ENCODE data around the gene SYNPO2.

SYNPO2 gene

DNA sequence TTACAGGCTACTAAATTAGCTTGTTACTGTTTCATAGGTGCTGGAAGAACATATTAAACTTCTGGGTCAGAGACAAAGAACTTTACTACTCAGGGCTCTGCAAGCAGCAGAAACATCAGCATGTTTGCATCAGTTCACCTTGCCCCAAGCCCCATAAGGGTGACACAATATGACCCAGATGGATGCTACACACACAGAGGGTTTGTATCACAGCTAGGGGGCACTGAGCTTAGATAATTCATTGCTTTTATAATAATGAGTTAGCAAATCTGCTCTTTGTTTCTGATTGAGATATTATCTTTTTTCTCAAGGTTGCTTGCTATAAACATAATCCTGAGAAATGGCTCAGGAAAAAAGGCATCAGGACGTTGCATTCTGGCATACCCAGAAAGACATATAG is 4.8 kb upstream of the SYNPO2 start:
- no peak for DNase-seq

DNA sequence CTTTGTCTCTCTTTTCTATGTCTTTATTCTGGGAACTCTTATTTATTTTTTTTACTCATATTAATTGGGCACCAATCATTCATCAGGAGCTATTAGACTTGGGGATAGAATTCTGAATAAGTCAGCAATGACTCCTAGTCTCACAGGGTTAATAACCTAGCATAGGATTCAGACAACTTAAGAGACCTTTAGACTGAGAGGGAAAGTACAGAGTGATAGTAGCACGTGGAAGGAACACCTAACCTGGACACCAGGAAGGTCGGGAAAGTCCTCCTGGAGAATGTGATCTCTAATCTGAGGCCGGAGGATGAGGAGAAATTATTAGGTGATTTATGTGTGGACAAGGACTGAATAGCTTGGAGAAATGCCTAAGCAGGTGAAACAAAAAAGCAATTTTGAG is 3.9 kb upstream of the SYNPO2 start:
- DNase-seq = no peak

DNA sequence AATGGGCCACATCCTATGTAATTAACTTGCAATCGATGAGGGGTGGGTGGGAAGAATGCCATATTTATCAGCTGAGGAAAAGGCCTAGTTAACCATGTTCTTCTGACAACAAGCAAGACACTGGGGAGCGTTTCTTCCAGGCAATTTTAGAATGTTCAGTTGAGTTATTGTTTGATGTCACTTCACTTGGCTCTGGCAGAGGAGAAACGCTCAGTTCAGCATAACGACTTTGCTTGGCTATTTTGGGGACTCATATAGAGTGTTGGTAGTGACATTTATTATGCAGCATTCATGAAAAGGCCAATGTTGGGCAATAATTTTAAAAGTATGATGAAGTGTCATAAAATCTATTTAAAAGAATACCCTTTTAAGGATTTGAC is 648 bp downstream of the SYNPO2 start:
- no peak for DNase-seq

DNA sequence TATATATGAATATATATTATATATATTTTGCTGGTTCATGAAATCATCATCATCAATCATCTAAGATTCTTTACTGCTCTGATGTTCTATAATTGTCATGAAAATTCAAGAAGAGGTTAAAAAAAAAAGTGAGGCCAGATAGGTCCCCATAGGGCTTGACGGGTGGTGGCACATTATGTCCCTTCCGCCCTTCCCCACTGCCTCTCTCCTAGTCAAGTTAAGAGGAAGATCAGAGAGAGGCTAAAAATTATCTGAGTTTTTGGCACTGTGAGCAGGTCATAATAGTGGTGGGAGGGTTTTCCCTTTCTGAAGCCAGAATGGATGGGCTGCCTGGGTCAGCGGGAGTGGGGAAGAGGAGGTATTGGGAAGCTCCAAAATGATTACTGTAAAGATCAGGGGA is 5.4 kb downstream of the SYNPO2 start:
- no peak for DNase-seq

DNA sequence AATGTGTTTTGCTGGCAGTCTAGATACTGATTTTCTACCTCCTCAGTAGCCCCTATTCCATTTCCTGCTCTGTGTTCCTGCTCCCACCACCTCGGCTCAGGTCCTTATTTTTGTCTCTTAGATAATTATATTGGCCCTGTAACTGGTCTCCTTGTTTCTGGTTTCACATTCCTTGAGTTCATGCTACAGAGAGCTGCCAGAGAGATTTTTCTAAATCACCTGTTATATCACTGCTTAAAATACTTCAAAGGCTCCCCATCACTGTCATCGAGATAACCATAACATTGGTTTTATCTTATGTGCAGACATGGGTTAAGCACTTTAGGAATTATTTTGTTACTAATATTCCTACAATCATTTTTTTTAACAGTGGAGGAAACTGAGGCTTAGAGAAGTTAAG is 9.6 kb downstream of the SYNPO2 start:
- DNase-seq = no peak

DNA sequence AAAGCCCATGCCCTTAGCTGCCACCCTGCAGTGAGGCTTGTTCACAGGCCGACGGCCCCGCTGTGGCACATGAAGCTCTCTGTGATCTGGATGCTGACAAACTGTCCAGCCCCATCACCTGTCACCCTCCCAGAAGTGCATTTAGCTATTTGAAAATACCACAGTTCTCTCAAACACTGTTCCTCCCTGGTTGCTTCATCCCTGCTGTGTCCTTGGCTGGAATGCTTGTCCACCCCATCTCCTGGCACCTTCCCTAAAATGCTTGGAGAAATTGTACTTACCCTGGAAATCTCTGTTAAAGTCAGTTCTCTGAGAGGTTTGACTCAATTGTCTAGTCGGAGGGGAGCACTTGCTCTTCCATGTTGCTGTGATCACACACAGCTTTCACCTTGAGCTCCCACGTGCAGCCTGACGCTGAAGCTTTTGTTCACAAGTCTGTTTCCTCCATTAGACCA is 10.1 kb downstream of the SYNPO2 start:
- DNase-seq = no peak

DNA sequence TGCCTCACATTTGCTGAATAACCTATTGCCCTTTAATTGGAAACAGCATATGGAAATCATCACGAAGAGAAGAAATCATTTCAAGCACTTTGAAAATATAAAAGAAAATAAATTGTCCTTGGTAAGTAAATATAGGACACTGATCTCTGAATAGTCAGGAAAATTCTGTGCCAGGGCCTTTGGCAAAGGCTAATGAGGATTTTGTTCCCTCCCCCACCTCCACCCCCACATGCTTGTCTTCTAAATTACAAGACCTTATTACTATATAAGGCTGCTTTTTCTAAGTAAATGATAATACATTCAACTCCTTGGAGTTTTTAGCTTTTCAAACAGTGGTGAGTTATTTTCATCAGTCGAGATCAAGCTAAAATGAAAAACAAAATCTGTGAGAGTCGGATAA is 15.8 kb downstream of the SYNPO2 start:
- DNase-seq = no peak

DNA sequence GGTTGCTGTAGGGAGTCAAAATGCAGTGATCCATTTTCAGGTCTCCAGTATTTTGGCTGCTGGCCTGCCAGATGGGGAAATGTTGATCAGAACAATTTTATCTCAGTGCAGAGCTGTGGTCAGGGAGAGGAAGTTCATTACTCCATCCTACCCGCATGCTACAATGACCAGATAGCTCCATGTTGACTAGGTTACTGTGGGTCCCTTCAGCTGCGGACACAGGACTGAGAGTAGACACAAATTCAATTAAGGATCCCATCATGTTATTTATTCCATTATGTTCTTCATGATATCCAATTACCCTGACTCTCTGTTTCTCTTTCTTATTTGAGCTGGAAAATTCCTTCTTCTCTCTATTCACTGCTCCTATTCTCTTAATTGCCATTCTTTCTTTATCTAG is 16.3 kb downstream of the SYNPO2 start:
- peak; percentile 51 for DNase-seq

DNA sequence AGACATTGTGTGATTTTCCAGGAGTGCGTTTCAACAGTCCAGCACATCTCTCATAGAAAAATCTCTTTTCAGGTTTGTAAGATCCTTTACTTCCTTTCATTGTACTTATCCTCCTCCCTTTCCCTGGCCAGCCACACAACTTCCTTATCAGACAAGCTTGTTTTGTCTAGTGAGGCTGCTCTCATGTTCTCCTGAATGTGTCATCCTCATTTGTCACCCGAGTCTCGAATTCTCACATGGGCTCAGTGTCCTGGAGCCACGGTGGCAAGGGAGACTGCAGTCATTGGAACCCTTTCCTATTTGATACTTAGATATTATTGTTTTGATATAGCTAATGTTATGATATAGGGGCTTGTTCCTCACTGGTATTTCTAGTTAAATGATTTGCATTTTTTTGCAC is 16.9 kb downstream of the SYNPO2 start:
- DNase-seq = peak; percentile 10

DNA sequence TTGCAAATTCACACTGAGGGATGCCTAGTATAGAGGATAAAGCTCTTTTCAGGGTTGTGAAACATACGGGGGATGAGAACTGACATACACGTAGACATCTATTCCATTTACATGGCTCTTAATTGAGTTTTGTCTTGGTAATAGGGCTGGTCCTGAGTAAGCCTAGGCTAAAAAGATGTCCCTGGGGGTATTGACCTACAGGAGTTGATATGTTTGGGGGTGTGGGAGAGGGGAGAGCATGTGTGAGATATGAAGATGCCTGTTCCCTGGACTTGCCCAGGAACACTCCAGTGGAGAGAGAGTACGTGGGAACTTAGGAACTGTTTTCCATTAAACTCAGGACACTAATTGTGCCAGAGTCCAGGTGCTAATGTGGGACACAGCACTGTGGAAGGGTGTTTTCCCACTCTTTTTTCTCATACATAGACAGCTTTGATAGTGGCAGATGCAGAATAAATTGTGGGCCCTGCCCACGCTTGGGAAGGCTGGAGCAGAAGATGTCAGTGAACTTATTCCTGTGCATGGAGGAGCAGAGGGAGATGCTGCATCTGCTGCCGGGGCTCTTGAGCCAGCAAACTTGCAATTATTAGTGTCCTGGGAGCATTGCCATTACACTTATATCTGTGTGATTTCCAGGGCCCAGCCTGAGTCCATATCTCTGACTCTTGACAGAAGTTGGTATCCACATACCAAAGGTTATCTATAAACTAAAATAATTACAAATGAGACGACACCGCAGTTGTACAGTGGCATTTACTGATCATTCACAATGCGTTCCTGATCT is 20.7 kb downstream of the SYNPO2 start:
- no peak for DNase-seq

DNA sequence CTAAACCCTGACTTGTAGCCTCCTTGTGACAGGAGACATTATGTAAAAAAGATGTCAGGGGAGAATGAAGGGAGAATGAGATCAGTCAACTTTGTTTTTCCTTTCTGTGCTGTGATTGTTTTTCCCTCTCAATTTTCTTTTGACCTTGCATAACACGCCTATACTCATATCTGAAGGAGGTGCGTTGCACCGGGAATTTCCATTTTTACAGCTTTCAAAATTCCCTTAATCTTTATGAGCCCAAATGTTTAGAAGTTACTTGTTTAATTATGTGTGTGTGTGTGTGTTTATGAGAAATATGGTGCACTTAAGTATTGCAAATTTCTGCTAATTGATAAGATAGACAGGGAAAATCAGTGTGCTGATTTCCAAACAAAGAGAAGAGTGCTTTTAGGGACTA is 21.6 kb downstream of the SYNPO2 start:
- no peak for DNase-seq

DNA sequence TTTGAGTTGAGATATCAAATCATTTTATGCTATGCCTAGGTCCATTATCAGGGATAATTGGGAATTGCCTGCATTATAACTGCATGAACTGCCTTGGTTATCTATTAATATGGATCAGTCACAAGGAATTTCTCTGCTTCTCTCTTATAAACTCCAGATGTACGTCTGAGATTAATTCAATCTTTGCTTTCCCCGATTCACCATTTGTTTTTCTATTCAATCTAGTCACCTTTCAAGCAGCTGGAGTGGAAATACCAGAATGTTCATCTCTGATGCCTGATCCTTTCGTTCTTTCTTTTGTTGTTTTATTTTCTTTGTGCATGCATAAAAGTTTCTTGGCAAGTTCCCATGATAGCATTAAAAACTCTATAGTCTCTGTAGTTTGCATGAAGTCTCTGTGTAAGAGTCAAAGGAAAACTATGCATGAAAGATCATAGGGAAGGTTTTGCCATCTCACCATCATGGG is 22.6 kb downstream of the SYNPO2 start:
- no peak for DNase-seq

DNA sequence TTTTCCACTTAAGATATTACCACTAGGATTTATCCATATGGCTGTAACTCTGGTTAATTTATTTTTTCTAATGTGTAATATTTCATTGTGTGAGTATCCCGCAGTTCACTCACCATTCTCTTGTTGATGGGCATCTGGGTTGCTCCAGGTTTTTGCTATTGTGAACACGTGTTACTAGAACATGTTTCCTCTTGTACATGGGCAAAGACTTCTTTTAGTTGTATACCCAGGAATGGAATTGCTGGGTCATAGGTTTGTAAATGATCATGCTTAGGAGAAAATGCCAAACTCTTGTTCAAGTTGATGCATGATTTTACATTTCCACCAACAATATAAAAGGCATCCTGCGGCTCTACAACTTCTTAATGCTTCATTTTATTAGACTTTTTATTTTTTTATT is 26.8 kb downstream of the SYNPO2 start:
- no peak for DNase-seq

DNA sequence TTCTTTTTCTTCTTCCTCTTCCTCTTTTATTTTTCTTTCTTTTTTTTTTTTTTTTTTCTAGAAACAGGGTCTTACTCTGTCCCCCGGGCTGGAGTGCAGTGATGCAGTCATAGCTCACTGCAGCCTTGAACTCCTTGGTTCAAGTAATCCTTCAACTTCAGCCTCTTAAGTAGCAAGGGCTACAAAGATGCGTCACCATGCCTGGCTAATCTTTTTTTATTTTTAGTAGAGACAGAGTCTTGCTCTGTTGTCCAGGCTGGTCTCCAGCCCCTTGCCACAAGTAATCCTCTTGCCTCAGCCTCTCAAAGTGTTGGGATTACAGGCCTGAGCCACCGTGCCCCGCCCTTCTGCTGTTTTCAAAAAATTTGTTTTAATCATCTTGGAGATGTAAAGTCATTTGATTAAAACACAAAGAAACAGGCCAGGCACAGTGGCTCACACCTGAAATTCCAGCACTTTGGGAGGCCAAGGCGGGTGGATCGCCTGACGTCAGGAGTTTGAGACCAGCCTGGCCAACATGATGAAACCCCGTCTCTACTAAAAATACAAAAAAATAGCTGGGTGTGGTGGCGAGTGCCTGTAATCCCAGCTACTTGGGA is 28.1 kb downstream of the SYNPO2 start:
- no peak for DNase-seq

DNA sequence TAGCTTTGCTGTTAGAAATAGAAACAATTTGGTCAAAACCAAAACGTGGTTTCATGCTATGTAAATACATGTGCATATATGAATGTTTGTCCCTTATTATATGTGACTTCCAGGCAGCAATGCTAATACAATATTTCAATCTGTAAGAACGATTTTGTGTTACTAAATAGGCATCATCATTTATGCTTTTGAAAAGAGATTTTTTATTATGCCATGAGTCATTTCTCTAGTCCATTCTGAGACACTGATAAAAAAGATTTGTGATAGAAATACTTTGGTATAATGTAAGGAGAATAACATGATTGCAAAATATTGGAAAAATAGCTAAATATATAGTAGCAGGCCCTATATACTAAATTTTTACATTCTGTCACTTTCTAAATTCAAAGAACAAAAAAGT is 28.9 kb downstream of the SYNPO2 start:
- no peak for DNase-seq

DNA sequence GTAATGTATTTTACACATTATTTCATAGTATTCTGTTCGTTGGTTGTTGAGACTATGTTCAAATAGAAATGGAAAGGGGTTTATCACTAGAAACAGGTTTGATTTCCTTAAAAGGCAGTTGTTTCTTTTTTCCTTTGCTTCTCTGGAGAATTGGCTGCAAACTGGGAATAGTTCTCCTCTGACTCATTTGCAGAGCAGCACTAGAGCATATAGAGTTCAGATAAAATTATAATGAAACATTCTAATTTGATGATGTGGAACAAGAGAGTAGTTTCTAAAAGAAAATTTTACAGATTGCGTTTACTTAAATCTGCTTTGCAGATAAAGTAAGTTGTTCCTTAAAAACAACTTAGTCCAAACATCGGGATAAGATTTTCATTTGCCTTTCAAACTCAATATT is 29.7 kb downstream of the SYNPO2 start:
- no peak for DNase-seq

DNA sequence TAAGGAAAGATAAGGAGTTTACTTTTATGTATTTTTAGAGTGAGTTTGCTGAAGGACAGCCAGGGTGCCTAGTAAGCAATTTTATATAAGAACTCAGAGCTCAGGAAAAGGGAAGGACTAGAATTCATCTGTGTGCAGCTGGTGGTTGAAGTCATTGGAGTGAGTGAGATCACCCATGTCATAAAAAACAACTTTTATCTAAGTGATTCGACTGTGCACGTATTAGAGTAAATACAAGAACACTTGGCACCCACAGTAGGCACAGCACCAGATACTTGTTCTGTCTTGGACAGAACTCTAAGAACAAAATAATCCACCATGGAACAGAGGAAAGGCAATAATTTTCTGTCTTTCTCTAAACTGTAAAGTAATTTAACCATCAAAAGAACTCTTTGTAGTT is 31.6 kb downstream of the SYNPO2 start:
- DNase-seq = no peak

DNA sequence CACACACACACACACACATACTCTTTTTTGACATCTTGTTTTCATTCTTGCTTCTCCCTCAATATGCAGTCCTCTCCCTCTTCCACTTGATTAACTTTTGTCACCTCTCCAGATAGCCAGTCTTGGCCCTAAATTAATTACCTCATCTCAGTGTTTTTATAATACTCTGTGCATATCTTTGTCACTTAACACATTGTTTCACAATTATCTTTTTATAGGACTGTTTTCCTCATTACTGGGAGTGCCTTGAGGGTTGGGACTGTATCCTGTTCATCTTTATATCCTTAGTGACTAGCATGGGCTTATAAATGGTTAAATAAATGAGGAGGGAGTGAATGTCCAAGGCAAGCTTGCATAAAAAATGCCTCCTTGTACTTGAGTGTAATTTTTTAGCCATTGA is 33.1 kb downstream of the SYNPO2 start:
- DNase-seq = no peak

DNA sequence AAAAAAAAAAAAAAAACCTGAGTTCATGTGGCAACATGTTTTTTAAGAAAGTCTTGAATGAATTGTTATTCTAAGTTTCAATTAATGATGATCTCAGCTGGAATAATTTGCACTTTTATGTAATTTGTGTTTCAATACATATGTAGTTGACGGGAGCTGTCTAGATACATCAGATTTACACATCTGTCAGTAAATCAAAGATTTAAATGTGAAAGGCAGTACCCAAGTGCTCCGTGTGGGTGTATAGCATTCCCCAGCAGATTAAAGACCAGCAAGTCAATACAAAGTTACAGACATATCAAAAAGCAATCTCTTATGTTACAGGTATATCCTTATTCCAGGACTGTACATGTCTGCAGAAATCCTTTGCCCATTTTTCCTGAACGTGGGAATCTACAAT is 35.2 kb downstream of the SYNPO2 start:
- no peak for DNase-seq

DNA sequence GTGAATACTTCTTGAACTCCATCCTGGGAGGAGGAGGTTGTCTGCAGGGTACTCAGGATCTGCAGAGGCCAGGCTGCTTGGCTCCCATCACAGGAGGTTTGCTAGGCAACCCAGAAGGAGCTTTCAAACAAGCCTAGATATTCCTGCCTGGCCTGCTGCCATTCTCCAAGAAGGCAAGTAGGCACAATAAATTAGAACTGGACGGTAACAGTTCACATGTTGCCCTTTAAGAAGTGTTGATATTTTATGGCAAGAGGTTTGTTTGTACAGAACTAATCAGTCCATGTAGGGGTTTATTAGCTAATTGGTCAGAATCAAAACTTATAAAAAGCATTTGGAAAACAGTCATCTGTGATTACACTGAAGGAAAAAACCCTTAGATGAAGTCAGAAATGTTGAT is 39.3 kb downstream of the SYNPO2 start:
- DNase-seq = no peak

DNA sequence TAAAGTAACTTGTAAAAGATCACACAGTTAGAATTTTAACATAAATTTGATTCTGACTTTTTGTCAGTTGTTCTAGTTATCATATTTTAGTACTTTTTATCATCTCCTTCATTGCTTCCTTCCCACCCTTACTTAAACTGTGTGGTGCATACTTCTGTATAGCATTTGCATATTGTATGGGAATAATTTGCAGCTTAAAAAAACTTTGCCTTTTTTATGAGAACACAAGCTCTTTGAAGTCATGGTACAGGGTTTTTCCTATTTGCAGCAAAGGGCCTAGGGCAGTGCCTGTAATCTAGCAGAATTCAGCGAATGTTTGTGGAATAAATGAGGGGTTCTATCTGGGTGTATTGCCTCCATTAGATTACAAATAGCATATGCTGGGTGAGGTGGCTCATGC is 41.6 kb downstream of the SYNPO2 start:
- DNase-seq = no peak

DNA sequence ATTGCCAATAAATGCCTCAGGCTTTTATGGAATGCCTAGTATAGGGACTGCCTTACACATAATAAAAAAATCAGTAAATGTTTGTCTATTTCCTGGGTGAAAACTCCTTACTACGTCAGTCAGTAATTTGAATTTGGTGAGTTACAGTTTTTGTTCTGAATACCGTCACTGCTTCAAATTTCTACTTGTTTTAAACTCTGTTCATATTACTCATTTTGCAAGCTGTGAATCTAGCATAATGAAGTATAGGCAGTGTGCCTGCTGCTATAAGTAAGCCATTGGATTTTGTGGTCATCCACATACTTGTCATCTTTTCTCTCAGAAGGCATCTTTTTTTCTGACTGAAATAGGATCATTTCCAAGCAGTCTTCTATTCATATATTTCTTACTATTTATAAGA is 43.1 kb downstream of the SYNPO2 start:
- no peak for DNase-seq

DNA sequence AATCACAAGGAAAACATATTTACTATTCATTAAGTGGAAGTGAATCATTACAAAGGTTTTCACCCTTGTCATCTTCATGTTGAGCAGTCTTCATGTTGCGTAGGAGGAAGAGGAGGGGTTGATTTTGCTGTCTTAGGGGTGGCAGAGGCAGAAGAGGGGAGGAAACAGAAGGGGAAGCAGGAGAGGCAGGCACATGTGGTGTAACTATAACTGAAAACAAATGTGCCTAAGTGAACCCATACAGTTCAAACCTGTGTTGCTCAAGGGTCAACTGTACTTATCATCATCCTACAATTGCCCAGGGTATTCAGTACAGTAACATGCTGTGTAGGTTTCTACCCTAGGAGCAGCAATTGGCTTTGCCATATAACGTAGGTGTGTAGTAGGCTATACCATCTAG is 47.2 kb downstream of the SYNPO2 start:
- peak; percentile 58 for DNase-seq

DNA sequence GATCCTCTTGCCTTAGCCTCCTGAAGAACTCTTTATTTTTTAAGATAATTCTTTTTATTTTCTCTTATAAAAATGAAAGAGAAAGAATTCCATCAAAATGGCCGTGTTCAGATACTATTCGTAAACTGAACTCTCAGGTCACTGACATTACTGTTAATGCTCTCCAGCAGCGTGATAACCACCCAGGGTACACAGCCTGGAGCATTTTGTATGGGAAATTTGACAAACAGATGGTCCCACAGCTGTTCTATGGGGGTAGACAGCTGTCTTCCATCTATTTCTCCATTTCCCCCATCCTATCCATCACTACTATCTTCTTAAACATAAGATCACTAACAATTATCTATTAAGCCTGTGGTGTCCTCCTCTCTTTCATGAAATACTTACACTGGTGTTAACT is 47.8 kb downstream of the SYNPO2 start:
- no peak for DNase-seq

Data from GF-D8 (cell line).